AG04450 (cell line): Measurements from ENCODE around the gene FCHO2. TPM values are rescaled to one million over a fixed set of nuclear protein-coding genes. Genes with fewer than 3 reads are reported as not detected.
A peak's percentile ranks its signal among the peaks of the same experiment; 100 is the strongest.

Experiments
- CTCF ChIA-PET: fragments of 300-600, 350-600 bp; formaldehyde crosslinking; extraction: SDS; loops from one replicate; lab custom pipeline; 2022; ENCODE audit warnings: antibody characterized with exemption, inconsistent platforms; lab: Charles Lee
- POLR2A ChIA-PET: fragments of 350-600 bp; formaldehyde crosslinking; extraction: SDS; loops from one replicate; lab custom pipeline; 2021; ENCODE audit warnings: antibody characterized with exemption, inconsistent platforms; lab: Yijun Ruan, JAX
- DNase-seq: peaks from one replicate; pipeline ENCODE4 v3.0.0-alpha.2; 2011; ENCODE audit warnings: low read depth, low spot score
- H3K27ac ChIP-seq: one replicate; pipeline ENCODE4 v1.5.1; 2012; ENCODE audit warnings: low read depth, low read length, control low read depth
- H3K27me3 ChIP-seq: one replicate; pipeline ENCODE4 v1.6.0; 2012; ENCODE audit warnings: low read length; ENCODE audit not compliant: control insufficient read depth, insufficient read depth
- H3K4me3 ChIP-seq: 2 replicates; pipeline ENCODE4 v1.5.1; 2011; ENCODE audit warnings: mild to moderate bottlenecking, low read depth, low read length, control low read depth
- H3K9me3 ChIP-seq: 2 replicates; pipeline ENCODE4 v1.5.1; 2012; ENCODE audit warnings: low read length; ENCODE audit not compliant: control insufficient read depth, insufficient read depth
- CTCF ChIP-seq: IDR thresholded peaks from 2 replicates; pipeline ENCODE4 v1.5.1; 2011; ENCODE audit warnings: low read depth, low read length, control low read depth, inconsistent platforms
- polyA plus RNA-seq: library from polyadenylated mRNA; depleted of rRNA; stranded (reverse); fragments of >200 nt; gene quantifications from 2 replicates; pipeline ENCODE4 v1.2.3, GENCODE V29; 2011

The FCHO2 gene
- polyA plus RNA-seq, 1 experiment, result 10.4 TPM

GRCh38 chr5:73028991-73029595, 73.3 kb downstream of the FCHO2 start:
- DNase-seq, result no peak
- no peak overlapping the region for H3K27ac ChIP-seq

GRCh38 chr5:73030531-73030930, 74.7 kb downstream of the FCHO2 start:
- Histone ChIP-seq H3K27ac (no peak overlapping the region), H3K4me3 (no peak overlapping the region), H3K9me3 (no peaks in the 10 kb centered on the region), H3K27me3 (no peaks in the 10 kb centered on the region)
- ChIA-PET POLR2A (no interaction called here), CTCF (no interaction called here)
- TF ChIP-seq CTCF, result no peak
- DNase-seq, result no peak

More at GRCh38 chr5:73028991-73029595, 73.3 kb downstream of the FCHO2 start:
- Histone ChIP-seq H3K27me3 (no peaks in the 10 kb centered on the region), H3K4me3 (no peak overlapping the region), H3K9me3 (no peaks in the 10 kb centered on the region)
- TF ChIP-seq CTCF, result no peak
- POLR2A ChIA-PET, result no interaction called here
- CTCF ChIA-PET, result no interaction called here

- peak; percentile 62 for DNase-seq
- no peak for TF ChIP-seq CTCF
- Histone ChIP-seq H3K4me3 (no peak overlapping the region), H3K27me3 (no peaks in the 10 kb centered on the region), H3K27ac (no peak overlapping the region), H3K9me3 (no peaks in the 10 kb centered on the region)
- CTCF ChIA-PET, result no interaction called here
- POLR2A ChIA-PET, result no interaction called here
Measured at GRCh38 chr5:73030995-73031394, 75.2 kb downstream of the FCHO2 start.

GRCh38 chr5:73031839-73032238, 76.0 kb downstream of the FCHO2 start:
- TF ChIP-seq CTCF, result no peak
- Histone ChIP-seq H3K27me3 (no peaks in the 10 kb centered on the region), H3K27ac (no peak overlapping the region), H3K4me3 (no peak overlapping the region), H3K9me3 (no peaks in the 10 kb centered on the region)
- CTCF ChIA-PET, result no interaction called here
- POLR2A ChIA-PET, result no interaction called here
- DNase-seq, result peak; percentile 66

GRCh38 chr5:73032635-73033034, 76.8 kb downstream of the FCHO2 start:
- no peak overlapping the region for H3K27ac ChIP-seq
- no peak for DNase-seq
- H3K4me3 ChIP-seq, result no peak overlapping the region
- no peaks in the 10 kb centered on the region for H3K9me3 ChIP-seq
- ChIA-PET CTCF (interaction anchor here (1.0 to 2.2 kb wide), 2 partner anchors 169 to 183 kb away, joined by 3 to 10 read pairs; no protein-coding TSS in a partner anchor), POLR2A (no interaction called here)
- no peaks in the 10 kb centered on the region for H3K27me3 ChIP-seq
- TF ChIP-seq CTCF, result no peak
